ENCODE data around the gene UBTD2.

The UBTD2 gene

GRCh38 chr5:172171118-172171517 is 112.4 kb downstream of the UBTD2 start:
- DNase-seq (ENCODE audit: low spot score) = no peak

DNA sequence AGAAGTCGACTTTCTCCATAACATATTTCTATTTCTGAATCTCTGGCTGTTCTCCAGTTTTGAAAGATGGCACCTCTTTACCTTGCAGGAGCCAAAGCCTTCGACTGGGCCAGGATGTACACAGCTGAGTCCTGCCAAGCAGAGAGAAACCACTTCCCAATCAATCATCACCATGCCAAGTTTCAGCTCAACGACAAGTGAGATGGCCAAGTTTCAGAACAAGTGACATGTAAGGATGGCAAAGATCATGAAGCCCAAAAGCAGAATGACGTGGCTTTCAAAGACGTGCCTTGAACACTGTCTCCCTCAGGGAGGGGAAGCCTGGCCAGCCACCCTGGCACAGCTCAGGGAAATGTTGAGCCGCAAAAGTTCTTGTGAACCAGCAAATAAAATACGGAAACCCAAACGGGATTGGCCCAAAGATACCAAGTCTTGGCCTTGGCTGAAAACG is 113.3 kb downstream of the UBTD2 start:
- no peak for DNase-seq (ENCODE audit: low spot score)

DNA sequence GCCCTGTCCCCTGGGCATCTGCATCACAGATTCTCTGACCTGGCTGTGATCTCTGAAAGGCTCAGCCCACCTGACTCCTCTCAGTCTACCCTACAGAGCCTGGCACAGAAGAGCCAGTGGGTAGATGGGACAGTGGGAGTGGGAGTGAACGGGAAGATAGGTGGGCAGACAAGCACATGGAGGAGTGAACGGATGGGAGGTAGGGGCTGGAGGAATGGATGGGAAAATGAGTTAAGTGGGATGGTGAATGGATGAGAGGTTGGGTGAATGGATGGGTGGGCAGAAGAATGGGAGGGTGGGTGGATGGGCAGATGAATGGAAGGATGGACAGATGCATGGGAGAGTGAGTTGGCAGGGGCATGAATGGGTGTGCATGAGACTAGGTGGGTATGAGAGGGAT is 114.3 kb downstream of the UBTD2 start:
- DNase-seq (ENCODE audit: low spot score) = no peak

DNA sequence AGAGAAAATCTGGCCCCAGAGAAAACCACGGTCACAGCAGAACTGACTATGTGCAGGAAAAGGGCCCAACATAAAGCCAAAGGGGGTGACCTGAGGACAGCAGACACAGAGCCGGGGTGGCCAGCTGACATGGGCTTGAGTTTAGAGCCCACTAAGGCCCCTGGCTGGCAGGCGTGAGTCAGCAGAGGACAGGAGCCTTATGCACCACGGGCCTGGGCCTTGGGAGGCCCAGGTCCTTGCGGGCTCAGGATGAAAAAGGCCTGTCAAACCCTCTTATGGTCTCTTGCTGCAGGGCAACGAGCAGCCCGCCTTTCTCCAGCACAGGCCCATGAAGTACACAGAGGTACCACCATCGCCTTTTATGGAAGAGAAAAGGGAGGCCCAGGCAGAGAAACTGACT is 115.3 kb downstream of the UBTD2 start:
- no peak for DNase-seq (ENCODE audit: low spot score)

GRCh38 chr5:172167895-172168294 is 115.7 kb downstream of the UBTD2 start:
- DNase-seq (ENCODE audit: low spot score) = no peak

GRCh38 chr5:172166030-172166826 is 117.3 kb downstream of the UBTD2 start:
- no peak for DNase-seq (ENCODE audit: low spot score)

- DNase-seq (ENCODE audit: low spot score) = no peak
Measured at GRCh38 chr5:172165465-172165864, 118.1 kb downstream of the UBTD2 start.

- DNase-seq (ENCODE audit: low spot score) = no peak
Measured at GRCh38 chr5:172164769-172165212, 118.8 kb downstream of the UBTD2 start.

GRCh38 chr5:172163346-172163745 is 120.2 kb downstream of the UBTD2 start:
- DNase-seq (ENCODE audit: low spot score) = no peak

DNA sequence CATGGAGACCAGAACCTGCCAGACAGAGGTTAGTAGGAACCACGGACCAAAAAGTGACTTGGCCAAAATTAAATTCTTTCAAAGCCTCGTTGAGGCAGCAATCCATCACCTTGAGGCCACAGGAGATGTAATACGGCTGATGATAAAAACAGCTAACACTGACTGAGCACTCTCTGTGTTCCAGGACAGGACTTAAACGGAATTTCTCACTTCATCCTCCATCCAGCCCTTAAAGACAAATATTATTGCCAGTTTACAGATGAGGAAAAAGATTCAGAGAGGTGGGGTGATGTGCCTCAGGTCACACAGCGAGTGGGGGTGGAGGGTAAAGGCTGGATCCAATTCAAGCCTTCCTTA is 120.6 kb downstream of the UBTD2 start:
- no peak for DNase-seq (ENCODE audit: low spot score)

DNA sequence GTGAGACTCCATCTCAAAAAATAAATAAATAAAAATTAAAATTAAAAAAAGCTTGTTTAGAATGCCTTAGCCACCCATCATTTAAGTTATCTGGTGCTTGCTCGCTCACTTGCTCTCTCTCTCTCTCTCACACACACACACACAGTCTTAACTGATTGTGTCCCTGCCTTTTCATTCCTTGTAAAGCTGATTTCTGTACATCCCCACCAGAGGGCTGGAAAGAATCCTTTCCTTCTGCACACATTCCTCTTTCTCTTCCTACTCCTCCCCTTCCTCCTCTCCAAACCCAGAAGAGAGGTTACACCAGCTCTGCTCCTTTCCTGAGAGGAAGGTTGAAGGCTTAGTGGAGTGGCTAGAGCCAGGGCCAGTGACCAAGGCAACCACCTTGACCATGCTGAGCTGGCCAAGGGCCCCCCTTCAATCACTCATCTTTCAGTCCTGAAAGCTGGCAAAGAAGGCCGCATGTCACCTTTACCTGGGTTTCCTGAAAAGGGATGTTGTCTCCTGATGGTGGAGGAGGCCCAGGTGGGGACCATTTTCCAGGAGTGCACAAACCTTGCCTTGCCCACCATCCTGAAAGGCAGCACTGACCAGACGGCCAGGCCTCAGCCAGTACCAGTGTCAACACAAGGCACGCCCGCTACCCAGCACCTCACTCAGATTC is 121.1 kb downstream of the UBTD2 start:
- DNase-seq (ENCODE audit: low spot score) = no peak

DNA sequence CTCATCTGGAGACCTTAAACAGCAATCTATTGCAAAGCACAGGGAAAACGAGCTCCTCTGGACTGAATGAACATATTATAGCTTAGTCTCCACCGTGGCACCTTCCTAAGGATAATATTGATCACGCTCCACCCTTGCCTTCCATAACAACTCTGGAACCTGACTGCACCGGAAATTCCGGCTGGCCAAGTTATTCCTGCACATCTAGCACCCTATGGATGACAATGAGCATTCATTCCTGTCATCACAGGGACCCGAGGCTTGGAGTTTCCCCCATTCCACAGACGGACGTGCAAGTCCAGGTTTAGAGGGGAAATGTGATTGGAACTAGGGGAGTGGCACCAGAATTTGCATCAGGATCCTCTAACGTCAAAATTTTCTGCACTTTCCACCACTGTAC is 123.1 kb downstream of the UBTD2 start:
- DNase-seq (ENCODE audit: low spot score) = no peak
